Measurements from ENCODE around the gene EIPR1.

Gene EIPR1

GRCh38 chr2:3355951-3356569 is 21.6 kb downstream of the EIPR1 start:
- no peak for DNase-seq

- DNase-seq = no peak
These were observed 22.6 kb downstream of the EIPR1 start for GRCh38 chr2:3354986-3355385.

- DNase-seq = no peak
These were observed 28.4 kb downstream of the EIPR1 start for GRCh38 chr2:3349211-3349693.

GRCh38 chr2:3348767-3349166 is 28.9 kb downstream of the EIPR1 start:
- no peak for DNase-seq

- DNase-seq = no peak
These were observed 32.0 kb downstream of the EIPR1 start for GRCh38 chr2:3345621-3346020.

- no peak for DNase-seq
These were observed 32.7 kb downstream of the EIPR1 start for GRCh38 chr2:3344897-3345296.

- DNase-seq = no peak
These were observed 34.6 kb downstream of the EIPR1 start for GRCh38 chr2:3343012-3343411.

GRCh38 chr2:3342324-3342723 is 35.3 kb downstream of the EIPR1 start:
- DNase-seq = no peak

GRCh38 chr2:3341336-3341735 is 36.3 kb downstream of the EIPR1 start:
- no peak for DNase-seq

- no peak for DNase-seq
These were observed 37.5 kb downstream of the EIPR1 start for GRCh38 chr2:3340144-3340543.

- no peak for DNase-seq
These were observed 39.3 kb downstream of the EIPR1 start for GRCh38 chr2:3338340-3338739.

- DNase-seq = no peak
These were observed 40.8 kb downstream of the EIPR1 start for GRCh38 chr2:3336844-3337243.

- DNase-seq = no peak
These were observed 42.9 kb downstream of the EIPR1 start for GRCh38 chr2:3334392-3335345.

- DNase-seq = no peak
These were observed 45.5 kb downstream of the EIPR1 start for GRCh38 chr2:3332133-3332532.

- no peak for DNase-seq
These were observed 48.1 kb downstream of the EIPR1 start for GRCh38 chr2:3329491-3329890.

GRCh38 chr2:3326871-3327270 is 50.7 kb downstream of the EIPR1 start:
- DNase-seq = no peak

GRCh38 chr2:3326182-3326537 is 51.5 kb downstream of the EIPR1 start:
- DNase-seq = no peak

- no peak for DNase-seq
These were observed 52.0 kb downstream of the EIPR1 start for GRCh38 chr2:3325458-3326181.

GRCh38 chr2:3324404-3325281 is 53.0 kb downstream of the EIPR1 start:
- DNase-seq = no peak

GRCh38 chr2:3324036-3324386 is 53.6 kb downstream of the EIPR1 start:
- no peak for DNase-seq

- no peak for DNase-seq
These were observed 54.1 kb downstream of the EIPR1 start for GRCh38 chr2:3323360-3324035.
